Activated T-helper 17 cell treated with anti-CD3 and anti-CD28 coated beads, Interleukin-2, amount 50 U/mL, for 72 hours (primary cell): ENCODE measurements around the gene INIP. TPM values are rescaled to one million over a fixed set of nuclear protein-coding genes. Genes with fewer than 3 reads are reported as not detected.
"Not testable (repeated sequence)": the region's sequence is repeated elsewhere in the genome, so short reads cannot be mapped to it uniquely, and the experiment has no call there.

Experiments used
- ATAC-seq: fragments of 150-1000 bp; cut with Tn5 transposase; replicated peaks from 2 replicates; pipeline ENCODE4 v1.10.0; 2021; ENCODE audit warnings: mild to moderate bottlenecking, moderate library complexity
- H3K27ac Mint-ChIP-seq: one replicate; pipeline ENCODE4 v1.8.0; 2022; ENCODE audit warnings: mixed read lengths
- H3K27me3 Mint-ChIP-seq: one replicate; pipeline ENCODE4 v1.8.0; 2022; ENCODE audit warnings: mixed read lengths
- H3K36me3 Mint-ChIP-seq: one replicate; pipeline ENCODE4 v1.8.0; 2022; ENCODE audit warnings: low read depth, mild to moderate bottlenecking, mixed read lengths
- H3K4me1 Mint-ChIP-seq: one replicate; pipeline ENCODE4 v1.8.0; 2022; ENCODE audit warnings: mixed read lengths
- H3K4me3 Mint-ChIP-seq: one replicate; pipeline ENCODE4 v1.8.0; 2022; ENCODE audit warnings: mild to moderate bottlenecking, mixed read lengths
- H3K9me3 Mint-ChIP-seq: one replicate; pipeline ENCODE4 v1.8.0; 2022; ENCODE audit warnings: mixed read lengths
- total RNA-seq, 2 donors: library from RNA; stranded (reverse); gene quantifications; one replicate each; pipeline ENCODE4 v1.2.3, GENCODE V29; 2022

Gene INIP
- total RNA-seq, 2 donors from 2014 or later, result 30.7 to 34.6 TPM

DNA sequence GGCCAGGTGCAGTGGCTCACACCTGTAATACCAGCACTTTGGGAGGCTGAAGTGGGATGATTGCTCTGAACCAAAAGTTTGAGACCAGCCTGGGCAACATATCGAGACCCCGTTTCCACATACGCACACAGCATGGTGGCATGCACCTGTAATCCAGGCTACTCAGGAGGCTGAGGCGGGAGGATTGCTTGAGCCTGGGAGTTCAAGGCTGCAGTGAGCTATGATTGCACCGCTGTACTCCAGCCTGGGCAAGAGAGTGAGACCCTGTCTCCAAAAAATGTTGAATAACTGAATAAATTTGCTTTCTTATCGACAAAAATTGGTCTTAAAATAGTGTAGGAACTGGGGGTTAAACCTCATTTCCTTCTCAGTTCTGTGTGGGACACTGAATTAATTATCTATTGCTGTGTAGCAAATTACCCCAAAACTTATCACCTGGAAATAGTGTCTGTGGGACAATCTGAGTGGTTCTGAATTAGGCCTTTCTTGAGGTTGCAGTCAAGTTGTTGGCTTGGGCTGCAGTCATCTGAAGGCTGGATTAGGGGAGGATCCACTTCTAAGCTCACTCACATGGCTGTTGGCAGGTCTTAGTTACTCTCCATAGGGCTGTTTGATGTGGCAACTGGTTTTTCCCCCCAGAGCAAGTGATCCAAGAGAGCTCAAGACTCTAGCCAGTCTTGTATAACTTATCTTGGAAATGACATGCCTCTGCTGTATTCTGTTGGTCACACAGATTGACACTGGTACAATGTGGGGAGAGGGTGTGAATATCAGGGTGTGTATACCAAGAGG, 34.6 kb upstream of the INIP start:
- H3K9me3 Mint-ChIP-seq, result no peaks in the 10 kb centered on the region
- no peaks in the 10 kb centered on the region for H3K36me3 Mint-ChIP-seq
- H3K27me3 Mint-ChIP-seq, result no peaks in the 10 kb centered on the region
- peaks cover 50% of the 10 kb centered on the region for H3K4me1 Mint-ChIP-seq
- no peak for ATAC-seq
- peak overlapping the region; percentile 78 for H3K4me3 Mint-ChIP-seq
- no peak overlapping the region for H3K27ac Mint-ChIP-seq

- ATAC-seq, result peak; percentile 15
- Mint-ChIP-seq H3K27ac (peak overlapping the region; percentile 47), H3K4me3 (peak overlapping the region; percentile 78), H3K4me1 (peaks cover 43% of the 10 kb centered on the region), H3K9me3 (no peaks in the 10 kb centered on the region), H3K36me3 (no peaks in the 10 kb centered on the region), H3K27me3 (no peaks in the 10 kb centered on the region)
Observed at GRCh38 chr9:112751056-112751795, 33.3 kb upstream of the INIP start.

DNA sequence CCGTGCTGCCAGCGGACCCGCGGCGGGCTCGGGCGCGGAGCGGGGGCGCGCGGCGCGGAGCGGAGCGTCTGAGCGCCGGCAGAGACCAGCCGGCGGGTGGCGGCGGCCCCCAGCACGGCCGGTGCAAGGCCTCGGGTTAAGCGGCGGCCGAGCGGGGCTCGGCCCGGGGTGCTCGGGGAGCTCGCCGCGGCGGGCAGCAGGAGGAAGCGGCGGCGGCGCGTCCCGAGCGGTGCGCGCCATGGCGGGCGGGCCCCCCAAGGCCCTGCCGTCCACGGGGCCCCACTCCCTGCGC, 32.8 kb upstream of the INIP start:
- no peaks in the 10 kb centered on the region for H3K9me3 Mint-ChIP-seq
- no peaks in the 10 kb centered on the region for H3K36me3 Mint-ChIP-seq
- no peak overlapping the region for H3K27ac Mint-ChIP-seq
- no peaks in the 10 kb centered on the region for H3K27me3 Mint-ChIP-seq
- peak overlapping the region; percentile 86 for H3K4me3 Mint-ChIP-seq
- no peak for ATAC-seq
- peaks cover 43% of the 10 kb centered on the region for H3K4me1 Mint-ChIP-seq

DNA sequence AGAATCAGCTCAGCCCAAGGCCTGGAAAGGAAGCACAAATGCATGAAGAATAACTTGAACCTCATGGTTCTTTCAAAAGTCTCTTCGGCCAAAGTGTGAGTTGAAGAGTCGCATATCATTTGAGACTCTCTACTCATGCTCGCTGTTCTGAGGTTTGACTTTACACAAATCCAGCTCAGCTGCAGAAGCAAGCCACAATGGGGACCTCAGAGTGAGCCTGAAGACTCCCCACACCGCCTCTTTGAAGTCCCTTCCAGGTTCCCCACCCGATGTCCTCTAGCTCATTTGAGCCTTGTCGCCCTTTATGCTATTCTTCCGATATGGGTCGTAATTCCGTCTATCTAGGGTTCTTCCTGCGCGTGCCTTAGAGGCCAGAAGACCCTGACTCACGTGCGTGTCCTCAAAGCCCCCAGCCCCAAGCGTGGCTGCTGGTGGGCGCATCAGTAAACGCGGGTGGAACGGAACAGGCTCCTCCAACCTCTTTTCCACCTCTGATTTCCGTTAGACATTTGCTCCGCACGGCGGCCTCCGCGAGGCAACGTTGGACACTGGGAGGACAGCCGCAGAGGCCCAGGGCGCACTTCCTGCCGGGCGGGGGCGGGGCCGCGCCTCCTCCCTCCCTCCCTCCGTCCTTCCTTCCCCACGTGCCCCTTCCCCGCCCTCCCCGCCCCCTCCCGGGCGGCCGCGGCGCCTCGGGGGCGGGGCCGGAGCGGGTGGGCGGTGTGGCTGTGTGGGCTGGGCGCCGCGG, 32.3 kb upstream of the INIP start, which contains the start of gene SNX30:
SNX30 (plus strand) TSS at position 745 of the 748 bp plus-strand sequence. CDS start 242 bp downstream, outside the sequence.
- Mint-ChIP-seq H3K27ac (peak within 1 kb of the TSS; percentile 82), H3K27me3 (no peaks in the 10 kb centered on the region), H3K4me3 (peak within 1 kb of the TSS; percentile 86), H3K36me3 (no peaks in the 10 kb centered on the region), H3K9me3 (no peaks in the 10 kb centered on the region), H3K4me1 (peaks cover 41% of the 10 kb centered on the region)
- peak; percentile 68 for ATAC-seq

- H3K36me3 Mint-ChIP-seq, result no peaks in the 10 kb centered on the region
- no peak overlapping the region for H3K27ac Mint-ChIP-seq
- H3K4me3 Mint-ChIP-seq, result no peak overlapping the region
- no peak for ATAC-seq
- H3K4me1 Mint-ChIP-seq, result peaks cover 18% of the 10 kb centered on the region
- no peaks in the 10 kb centered on the region for H3K9me3 Mint-ChIP-seq
- no peaks in the 10 kb centered on the region for H3K27me3 Mint-ChIP-seq
Observed at GRCh38 chr9:112747094-112747493, 29.2 kb upstream of the INIP start.

DNA sequence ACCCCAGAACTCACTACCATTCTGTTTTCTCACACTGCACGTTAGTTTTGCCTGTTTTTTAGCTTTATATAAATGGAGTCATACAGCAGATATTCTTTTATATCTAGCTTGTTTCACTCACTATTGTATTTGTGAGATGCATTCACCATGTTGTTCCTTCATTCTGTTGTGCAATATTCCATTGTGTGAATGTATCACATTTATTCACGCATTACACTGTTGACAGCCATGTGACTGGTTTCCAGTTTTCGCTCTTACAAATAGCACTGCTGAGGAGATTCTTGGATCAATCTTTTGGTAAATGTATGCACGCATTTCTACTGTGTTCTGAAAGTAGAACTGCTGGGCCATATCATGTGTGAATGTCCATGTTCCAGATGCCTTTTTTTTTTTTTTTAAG, 26.3 kb upstream of the INIP start:
- Mint-ChIP-seq H3K27me3 (no peaks in the 10 kb centered on the region), H3K4me1 (peaks cover 1% of the 10 kb centered on the region), H3K4me3 (no peak overlapping the region), H3K9me3 (no peaks in the 10 kb centered on the region), H3K36me3 (no peaks in the 10 kb centered on the region), H3K27ac (no peak overlapping the region)
- no peak for ATAC-seq

GRCh38 chr9:112743216-112743836, 25.4 kb upstream of the INIP start:
- no peak for ATAC-seq

DNA sequence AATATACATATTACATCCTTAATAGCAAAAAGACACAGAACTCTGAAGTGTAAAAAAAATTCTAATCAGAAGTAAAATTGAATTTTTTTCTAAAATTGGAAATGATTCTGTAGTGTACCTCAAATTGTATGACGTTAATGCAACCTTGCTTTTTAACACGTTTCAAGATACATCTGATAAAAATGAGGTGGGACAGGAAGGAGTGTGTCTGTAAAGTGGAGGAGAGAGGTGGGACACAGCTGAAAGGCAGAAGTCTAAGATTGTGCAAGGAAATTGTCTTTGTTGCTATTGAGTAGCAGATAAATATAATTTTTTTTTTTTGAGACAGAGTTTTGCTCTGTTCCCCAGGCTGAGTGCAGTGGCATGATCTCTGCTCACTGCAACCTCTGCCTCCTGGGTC, 17.0 kb upstream of the INIP start:
- H3K4me1 Mint-ChIP-seq, result peaks cover 5% of the 10 kb centered on the region
- H3K4me3 Mint-ChIP-seq, result no peak overlapping the region
- no peak for ATAC-seq

More at GRCh38 chr9:112743216-112743836, 25.4 kb upstream of the INIP start:
- Mint-ChIP-seq H3K27me3 (no peaks in the 10 kb centered on the region), H3K4me3 (no peak overlapping the region), H3K36me3 (no peaks in the 10 kb centered on the region), H3K9me3 (no peaks in the 10 kb centered on the region), H3K27ac (no peak overlapping the region), H3K4me1 (no peaks in the 10 kb centered on the region)

GRCh38 chr9:112731971-112732370, 14.1 kb upstream of the INIP start:
- H3K27ac Mint-ChIP-seq, result no peak overlapping the region
- no peaks in the 10 kb centered on the region for H3K36me3 Mint-ChIP-seq
- H3K4me3 Mint-ChIP-seq, result no peak overlapping the region
- H3K27me3 Mint-ChIP-seq, result no peaks in the 10 kb centered on the region
- ATAC-seq, result no peak
- H3K4me1 Mint-ChIP-seq, result no peaks in the 10 kb centered on the region
- no peaks in the 10 kb centered on the region for H3K9me3 Mint-ChIP-seq

More for the DNA sequence above, 17.0 kb upstream of the INIP start:
- Mint-ChIP-seq H3K36me3 (no peaks in the 10 kb centered on the region), H3K9me3 (no peaks in the 10 kb centered on the region), H3K27ac (no peak overlapping the region), H3K27me3 (peaks cover 3% of the 10 kb centered on the region)

- no peak for ATAC-seq
- Mint-ChIP-seq H3K27ac (no peak overlapping the region), H3K4me3 (no peak overlapping the region), H3K36me3 (no peaks in the 10 kb centered on the region), H3K27me3 (no peaks in the 10 kb centered on the region), H3K4me1 (no peaks in the 10 kb centered on the region), H3K9me3 (no peaks in the 10 kb centered on the region)
Observed at GRCh38 chr9:112728401-112728800, 10.5 kb upstream of the INIP start.

- H3K4me3 Mint-ChIP-seq, result no peak overlapping the region
- peak overlapping the region; percentile 33 for H3K27ac Mint-ChIP-seq
- no peaks in the 10 kb centered on the region for H3K4me1 Mint-ChIP-seq
- H3K27me3 Mint-ChIP-seq, result no peaks in the 10 kb centered on the region
- H3K9me3 Mint-ChIP-seq, result no peaks in the 10 kb centered on the region
- H3K36me3 Mint-ChIP-seq, result no peaks in the 10 kb centered on the region
- ATAC-seq, result no peak
Observed at GRCh38 chr9:112726428-112726827, 8.5 kb upstream of the INIP start.

DNA sequence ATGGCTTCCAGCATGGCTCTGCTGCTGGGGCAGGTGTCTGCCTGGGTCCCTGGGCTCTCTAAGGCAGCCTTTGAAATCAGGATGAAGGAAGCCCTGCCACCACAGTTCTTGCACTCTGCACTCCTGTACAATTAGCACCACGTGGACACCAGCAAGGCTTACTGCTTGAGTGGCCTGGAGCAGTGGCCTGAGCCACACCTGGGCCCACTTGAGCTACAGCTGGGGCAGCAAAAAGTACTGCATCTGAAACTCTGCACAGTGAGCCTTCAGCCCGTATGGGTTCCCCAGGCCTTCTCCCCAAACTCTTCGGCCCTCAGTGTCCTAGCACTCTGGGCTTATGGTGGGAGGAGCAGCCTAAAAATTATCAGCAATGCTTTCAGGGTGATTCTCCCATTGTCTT, 8.0 kb upstream of the INIP start:
- Mint-ChIP-seq H3K4me3 (no peak overlapping the region), H3K27me3 (no peaks in the 10 kb centered on the region), H3K27ac (no peak overlapping the region), H3K4me1 (no peaks in the 10 kb centered on the region), H3K9me3 (no peaks in the 10 kb centered on the region), H3K36me3 (no peaks in the 10 kb centered on the region)
- no peak for ATAC-seq

GRCh38 chr9:112722749-112723148, 4.8 kb upstream of the INIP start:
- not testable (repeated sequence) for H3K36me3 Mint-ChIP-seq, H3K4me3 Mint-ChIP-seq, H3K27me3 Mint-ChIP-seq, ATAC-seq, H3K27ac Mint-ChIP-seq, H3K4me1 Mint-ChIP-seq, H3K9me3 Mint-ChIP-seq

DNA sequence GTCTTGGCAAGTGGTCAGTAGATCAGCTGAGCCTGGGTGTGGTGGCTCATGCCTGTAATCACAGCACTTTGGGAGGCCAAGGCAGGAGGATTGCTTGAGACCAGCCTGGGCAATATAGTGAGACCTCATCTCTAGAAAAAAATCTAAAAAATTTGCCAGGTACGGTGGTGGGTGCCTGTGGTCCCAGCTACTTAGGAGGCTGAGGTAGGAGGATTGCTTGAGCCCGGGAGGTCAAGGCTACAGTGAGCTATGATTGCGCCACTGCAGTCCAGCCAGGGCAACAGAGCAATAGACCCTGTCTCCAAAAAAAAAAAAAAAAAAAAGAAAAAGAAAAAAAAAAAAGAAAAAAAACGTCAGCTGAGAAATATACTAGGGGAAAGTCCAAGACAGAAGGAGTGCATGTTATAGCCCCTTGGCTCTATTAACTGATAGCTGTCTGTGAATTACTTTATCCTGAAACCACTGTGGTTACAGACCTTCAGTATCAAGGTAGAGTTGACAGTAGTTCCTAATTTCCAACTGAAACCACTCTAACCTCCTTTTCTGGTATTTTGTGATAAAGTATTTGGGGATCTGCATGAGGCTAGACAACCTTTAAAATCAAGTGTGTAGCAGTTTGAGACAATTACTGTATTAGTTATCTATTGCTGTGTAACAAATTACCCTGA, 2.3 kb upstream of the INIP start:
- Mint-ChIP-seq H3K9me3 (no peaks in the 10 kb centered on the region), H3K27ac (peak overlapping the region; percentile 44), H3K4me1 (peaks cover 10% of the 10 kb centered on the region), H3K36me3 (peaks cover 12% of the 10 kb centered on the region), H3K4me3 (no peak overlapping the region), H3K27me3 (no peaks in the 10 kb centered on the region)
- ATAC-seq, result no peak
